Panc1 (cell line): ENCODE results near the gene SLC2A1. TPM values are rescaled to one million over a fixed set of nuclear protein-coding genes. Genes with fewer than 3 reads are reported as not detected.

Source experiments
- ATAC-seq: fragments of 200-7000 bp; cut with Tn5 transposase; 2 replicates; pipeline ENCODE4 v1.9.1; 2020; ENCODE audit warnings: mild to moderate bottlenecking, moderate library complexity
- BruUV-seq: library from RNA; stranded (reverse); fragments of 400-500 nt; replicated peaks from 2 replicates; lab custom pipeline; 2021; lab: Mats Ljungman, UMichigan
- CTCF ChIA-PET: fragments of 300-600 bp; sonication (Branson Sonifier 250); formaldehyde crosslinking; loops from one replicate; lab custom pipeline; 2022; ENCODE audit warnings: antibody characterized with exemption; lab: Charles Lee
- POLR2A ChIA-PET: fragments of 300-600 bp; sonication (Branson Sonifier 250); formaldehyde crosslinking; loops from one replicate; lab custom pipeline; 2022; ENCODE audit warnings: antibody characterized with exemption; lab: Charles Lee
- DNase-seq: peaks from one replicate; pipeline ENCODE4 v3.0.0-alpha.2; 2010; ENCODE audit warnings: low read depth, low spot score
- H3K27ac ChIP-seq: 2 replicates; pipeline ENCODE4 v1.5.1; 2011; ENCODE audit warnings: mild to moderate bottlenecking, low read length, inconsistent platforms
- H3K27me3 ChIP-seq: fragments of 200-500 bp; sonication (Bioruptor generic); 2 replicates; pipeline ENCODE4 v1.6.0; 2014; ENCODE audit warnings: low read length, inconsistent platforms; ENCODE audit not compliant: control insufficient read depth, insufficient read depth
- H3K36me3 ChIP-seq: fragments of 200-500 bp; sonication (Bioruptor generic); 2 replicates; pipeline ENCODE4 v1.5.1; 2014; ENCODE audit warnings: inconsistent platforms, mild to moderate bottlenecking, low read length, moderate library complexity; ENCODE audit not compliant: control insufficient read depth, insufficient read depth
- H3K4me1 ChIP-seq: 2 replicates; pipeline ENCODE4 v1.5.1; 2011; ENCODE audit warnings: inconsistent platforms, mild to moderate bottlenecking, low read length, moderate library complexity; ENCODE audit not compliant: control insufficient read depth, insufficient read depth
- H3K4me3 ChIP-seq, 2 experiments: 2 replicates each; pipeline ENCODE4 v1.5.1; 2011 to 2012; ENCODE audit warnings: low read depth in 2 of 2, low read length in 2 of 2, mild to moderate bottlenecking in 2 of 2, inconsistent platforms in 1 of 2, moderate library complexity in 1 of 2
- H3K9me3 ChIP-seq: fragments of 200-500 bp; sonication (Bioruptor generic); 2 replicates; pipeline ENCODE4 v1.5.1; 2014; ENCODE audit warnings: low read depth, mild to moderate bottlenecking, inconsistent platforms, low read length, moderate library complexity; ENCODE audit not compliant: control insufficient read depth, insufficient read depth
- POLR2AphosphoS5 ChIP-seq: IDR thresholded peaks from 2 replicates; pipeline ENCODE4 v1.6.1; 2012; ENCODE audit warnings: mild to moderate bottlenecking, low read depth, low read length, moderate library complexity
- SIN3A ChIP-seq: IDR thresholded peaks from 2 replicates; pipeline ENCODE4 v1.6.1; 2012; ENCODE audit warnings: low read depth, mild to moderate bottlenecking, low read length, moderate library complexity, borderline replicate concordance; ENCODE audit not compliant: insufficient read depth
- TCF7L2 ChIP-seq: IDR thresholded peaks from 2 replicates; pipeline ENCODE4 v1.6.1; 2011; ENCODE audit warnings: mild to moderate bottlenecking, low read depth, low read length, inconsistent platforms
- in situ Hi-C: cut with HindIII; loops from 2 replicates; pipeline ENCODE4 v1.10.0; 2016; ENCODE audit warnings: low sequenced_read_pairs, low pct_unique_long_range_greater_than_20kb
- intact Hi-C: fragments of 100-400 bp; cut with micrococcal nuclease; formaldehyde crosslinking; loops from one replicate; pipeline ENCODE4 v1.10.0; 2022; ENCODE audit not compliant: unreplicated experiment
- total RNA-seq: library from RNA; stranded (reverse); gene quantifications from one replicate; pipeline ENCODE4 v1.2.1, GENCODE V29; 2021; ENCODE audit not compliant: unreplicated experiment
- TF ChIP-seq, protein P1 (sequence below): fragments of 450-650 bp; IDR thresholded peaks from 2 replicates; pipeline ENCODE4 v1.5.1; 2017; ENCODE audit warnings: mild to moderate bottlenecking
- TF ChIP-seq, protein P2 (sequence below), 2 experiments: IDR thresholded peaks; 2 replicates each; pipeline ENCODE4 v1.6.1; 2011 to 2012; ENCODE audit warnings: low read depth in 2 of 2, control low read depth in 1 of 2, low read length in 1 of 2, mild to moderate bottlenecking in 1 of 2, moderate library complexity in 1 of 2; ENCODE audit not compliant: insufficient read depth in 1 of 2

Gene SLC2A1
- total RNA-seq, 1 experiment from 2014 or later, result 32.9 TPM

DNA sequence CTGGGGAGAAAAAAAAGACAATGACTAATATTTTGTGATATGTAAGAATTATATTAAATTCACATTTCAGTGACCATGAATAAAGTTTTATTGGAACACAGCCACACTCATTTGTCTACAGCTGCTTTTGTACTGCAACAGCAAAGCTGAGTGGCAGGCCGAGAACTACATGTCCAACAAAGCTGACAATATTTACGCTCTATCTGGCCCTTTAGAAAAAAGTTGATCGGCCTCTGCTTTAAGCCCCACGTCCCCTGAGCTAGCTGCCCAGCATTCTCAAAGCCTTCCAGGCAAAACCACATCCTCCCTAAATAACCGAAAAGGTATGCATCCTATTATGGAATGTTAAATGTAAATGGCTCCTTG lies 8.6 kb downstream of the SLC2A1 start:
- Histone ChIP-seq H3K4me1 (peaks cover 24% of the 10 kb centered on the region), H3K9me3 (no peaks in the 10 kb centered on the region), H3K4me3 (no peak overlapping the region), H3K27me3 (no peaks in the 10 kb centered on the region), H3K27ac (no peak overlapping the region), H3K36me3 (no peaks in the 10 kb centered on the region)
- POLR2A ChIA-PET, result no interaction called here
- DNase-seq, result no peak
- ATAC-seq, result no peak
- no peak for TF ChIP-seq TCF7L2
- TF ChIP-seq, protein P1, sequence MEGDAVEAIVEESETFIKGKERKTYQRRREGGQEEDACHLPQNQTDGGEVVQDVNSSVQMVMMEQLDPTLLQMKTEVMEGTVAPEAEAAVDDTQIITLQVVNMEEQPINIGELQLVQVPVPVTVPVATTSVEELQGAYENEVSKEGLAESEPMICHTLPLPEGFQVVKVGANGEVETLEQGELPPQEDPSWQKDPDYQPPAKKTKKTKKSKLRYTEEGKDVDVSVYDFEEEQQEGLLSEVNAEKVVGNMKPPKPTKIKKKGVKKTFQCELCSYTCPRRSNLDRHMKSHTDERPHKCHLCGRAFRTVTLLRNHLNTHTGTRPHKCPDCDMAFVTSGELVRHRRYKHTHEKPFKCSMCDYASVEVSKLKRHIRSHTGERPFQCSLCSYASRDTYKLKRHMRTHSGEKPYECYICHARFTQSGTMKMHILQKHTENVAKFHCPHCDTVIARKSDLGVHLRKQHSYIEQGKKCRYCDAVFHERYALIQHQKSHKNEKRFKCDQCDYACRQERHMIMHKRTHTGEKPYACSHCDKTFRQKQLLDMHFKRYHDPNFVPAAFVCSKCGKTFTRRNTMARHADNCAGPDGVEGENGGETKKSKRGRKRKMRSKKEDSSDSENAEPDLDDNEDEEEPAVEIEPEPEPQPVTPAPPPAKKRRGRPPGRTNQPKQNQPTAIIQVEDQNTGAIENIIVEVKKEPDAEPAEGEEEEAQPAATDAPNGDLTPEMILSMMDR, result no peak
- TF ChIP-seq SIN3A, result no peak
- TF ChIP-seq, protein P2, sequence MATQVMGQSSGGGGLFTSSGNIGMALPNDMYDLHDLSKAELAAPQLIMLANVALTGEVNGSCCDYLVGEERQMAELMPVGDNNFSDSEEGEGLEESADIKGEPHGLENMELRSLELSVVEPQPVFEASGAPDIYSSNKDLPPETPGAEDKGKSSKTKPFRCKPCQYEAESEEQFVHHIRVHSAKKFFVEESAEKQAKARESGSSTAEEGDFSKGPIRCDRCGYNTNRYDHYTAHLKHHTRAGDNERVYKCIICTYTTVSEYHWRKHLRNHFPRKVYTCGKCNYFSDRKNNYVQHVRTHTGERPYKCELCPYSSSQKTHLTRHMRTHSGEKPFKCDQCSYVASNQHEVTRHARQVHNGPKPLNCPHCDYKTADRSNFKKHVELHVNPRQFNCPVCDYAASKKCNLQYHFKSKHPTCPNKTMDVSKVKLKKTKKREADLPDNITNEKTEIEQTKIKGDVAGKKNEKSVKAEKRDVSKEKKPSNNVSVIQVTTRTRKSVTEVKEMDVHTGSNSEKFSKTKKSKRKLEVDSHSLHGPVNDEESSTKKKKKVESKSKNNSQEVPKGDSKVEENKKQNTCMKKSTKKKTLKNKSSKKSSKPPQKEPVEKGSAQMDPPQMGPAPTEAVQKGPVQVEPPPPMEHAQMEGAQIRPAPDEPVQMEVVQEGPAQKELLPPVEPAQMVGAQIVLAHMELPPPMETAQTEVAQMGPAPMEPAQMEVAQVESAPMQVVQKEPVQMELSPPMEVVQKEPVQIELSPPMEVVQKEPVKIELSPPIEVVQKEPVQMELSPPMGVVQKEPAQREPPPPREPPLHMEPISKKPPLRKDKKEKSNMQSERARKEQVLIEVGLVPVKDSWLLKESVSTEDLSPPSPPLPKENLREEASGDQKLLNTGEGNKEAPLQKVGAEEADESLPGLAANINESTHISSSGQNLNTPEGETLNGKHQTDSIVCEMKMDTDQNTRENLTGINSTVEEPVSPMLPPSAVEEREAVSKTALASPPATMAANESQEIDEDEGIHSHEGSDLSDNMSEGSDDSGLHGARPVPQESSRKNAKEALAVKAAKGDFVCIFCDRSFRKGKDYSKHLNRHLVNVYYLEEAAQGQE (IDR thresholded peaks at IDR 0.05; ENCODE audit: insufficient read depth in 1 of 2, low read depth in 2 of 2, low read length in 1 of 2), result no peak
- no peak for TF ChIP-seq POLR2AphosphoS5
- CTCF ChIA-PET, result no interaction called here
- intact Hi-C loops (no loop called here), in situ Hi-C loops (no loop called here)
- no TSS peak for BruUV-seq

GRCh38 chr1:42949312-42950115 lies 9.2 kb downstream of the SLC2A1 start:
- CTCF ChIA-PET, result no interaction called here
- Histone ChIP-seq H3K27ac (peak overlapping the region; percentile 20; the same call in 1 of the 2 replicates), H3K27me3 (no peaks in the 10 kb centered on the region), H3K9me3 (no peaks in the 10 kb centered on the region), H3K36me3 (no peaks in the 10 kb centered on the region), H3K4me3 (no peak overlapping the region), H3K4me1 (peaks cover 28% of the 10 kb centered on the region)
- TF ChIP-seq SIN3A (no peak), POLR2AphosphoS5 (no peak), TCF7L2 (no peak)
- TF ChIP-seq, protein P1, result no peak
- TF ChIP-seq, protein P2 (IDR thresholded peaks at IDR 0.05; ENCODE audit: insufficient read depth in 1 of 2, low read depth in 2 of 2, low read length in 1 of 2), result no peak
- intact Hi-C loops, result no loop called here
- in situ Hi-C loops, result no loop called here
- ATAC-seq (no peak), DNase-seq (no peak)
- BruUV-seq, result no TSS peak
- POLR2A ChIA-PET, result no interaction called here
